Adrenal gland (tissue), 5 donors: ENCODE measurements around the gene RNF6.
"Not testable (repeated sequence)": the region's sequence is repeated elsewhere in the genome, so short reads cannot be mapped to it uniquely, and the experiment has no call there.

ENCODE experiments used
- CTCF ChIP-seq, 6 experiments: fragments of 450-650 bp in 4 of 6; fragments of 200-600 bp in 2 of 6; sonication (generic) in 1 of 6; IDR thresholded peaks; 1 replicate in 5 of 6; 2 replicates in 1 of 6; pipeline versions ENCODE4 v1.5.1 to v1.8.0; 2016 to 2021; ENCODE audit warnings: antibody characterized with exemption in 6 of 6, mild to moderate bottlenecking in 2 of 6, moderate library complexity in 1 of 6
- POLR2A ChIP-seq, 2 donors: fragments of 450-650 bp; IDR thresholded peaks; one replicate each; pipeline ENCODE4 v1.6.1; 2017; ENCODE audit warnings: antibody characterized with exemption in 2 of 2, mild to moderate bottlenecking in 2 of 2, moderate library complexity in 1 of 2
- donor health status: DM: no; HTN: no; CAD: no.

- TF ChIP-seq CTCF, POLR2A (IDR thresholded peaks at IDR 0.05): not testable (repeated sequence)
Measured at GRCh38 chr13:26252006-26252405, 29.9 kb upstream of the RNF6 start.
